Forelimb muscle (tissue), 1 donor: Measurements from ENCODE around the gene TMEM175. TPM values are rescaled to one million over a fixed set of nuclear protein-coding genes. Genes with fewer than 3 reads are reported as not detected.

Source experiments
- DNase-seq: peaks from one replicate; pipeline ENCODE4 v3.0.0-alpha.2; 2013; ENCODE audit warnings: low read depth
- polyA plus RNA-seq: library from polyadenylated mRNA; unstranded; fragments of 120-200 nt; gene quantifications from one replicate; pipeline ENCODE4 v1.2.1, GENCODE V29; 2013; ENCODE audit not compliant: insufficient read length

Gene TMEM175
- polyA plus RNA-seq, 1 donor: 18.8 TPM

- no peak for DNase-seq
Observed at GRCh38 chr4:898869-899555, 33.2 kb upstream of the TMEM175 start.

- DNase-seq: no peak
Observed at GRCh38 chr4:899556-899906, 32.7 kb upstream of the TMEM175 start.

DNA sequence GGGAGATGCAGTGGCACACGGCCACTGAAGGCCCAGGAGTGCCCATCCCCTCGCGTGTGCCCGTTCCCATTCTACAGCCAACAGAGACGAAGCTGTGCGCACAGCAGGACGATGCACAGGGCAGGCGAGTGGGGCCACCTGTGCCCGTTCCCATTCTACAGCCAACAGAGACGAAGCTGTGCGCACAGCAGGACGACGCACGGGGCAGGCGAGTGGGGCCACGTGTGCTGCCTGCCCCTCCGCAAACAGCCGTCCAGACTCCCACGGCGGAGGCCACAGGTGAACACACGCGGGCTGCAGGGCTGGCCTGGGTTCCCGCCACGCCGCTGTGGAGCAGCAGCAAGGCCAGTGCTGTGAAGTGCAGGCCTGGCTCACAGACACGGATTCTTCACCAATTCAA, 32.2 kb upstream of the TMEM175 start:
- DNase-seq: no peak

DNA sequence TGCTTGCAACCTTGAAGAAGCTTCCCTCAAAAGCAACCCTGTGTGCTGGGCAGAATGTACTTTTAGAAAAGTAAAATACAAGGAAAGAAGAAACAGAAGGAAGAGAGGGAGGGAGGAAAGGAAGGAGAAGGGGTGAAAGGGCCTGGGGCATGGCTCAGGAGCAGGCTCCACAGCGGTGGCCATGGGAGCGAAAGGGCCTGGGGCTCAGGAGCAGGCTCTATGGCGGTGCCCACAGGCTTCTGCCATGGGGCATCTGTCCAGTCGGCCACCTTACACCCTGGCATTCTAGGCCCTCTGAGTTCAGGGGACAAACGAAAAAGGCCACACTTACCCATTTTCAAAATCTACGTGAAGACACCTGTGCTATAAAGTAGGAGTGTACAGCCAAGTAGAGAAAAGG, 31.5 kb upstream of the TMEM175 start:
- no peak for DNase-seq

DNA sequence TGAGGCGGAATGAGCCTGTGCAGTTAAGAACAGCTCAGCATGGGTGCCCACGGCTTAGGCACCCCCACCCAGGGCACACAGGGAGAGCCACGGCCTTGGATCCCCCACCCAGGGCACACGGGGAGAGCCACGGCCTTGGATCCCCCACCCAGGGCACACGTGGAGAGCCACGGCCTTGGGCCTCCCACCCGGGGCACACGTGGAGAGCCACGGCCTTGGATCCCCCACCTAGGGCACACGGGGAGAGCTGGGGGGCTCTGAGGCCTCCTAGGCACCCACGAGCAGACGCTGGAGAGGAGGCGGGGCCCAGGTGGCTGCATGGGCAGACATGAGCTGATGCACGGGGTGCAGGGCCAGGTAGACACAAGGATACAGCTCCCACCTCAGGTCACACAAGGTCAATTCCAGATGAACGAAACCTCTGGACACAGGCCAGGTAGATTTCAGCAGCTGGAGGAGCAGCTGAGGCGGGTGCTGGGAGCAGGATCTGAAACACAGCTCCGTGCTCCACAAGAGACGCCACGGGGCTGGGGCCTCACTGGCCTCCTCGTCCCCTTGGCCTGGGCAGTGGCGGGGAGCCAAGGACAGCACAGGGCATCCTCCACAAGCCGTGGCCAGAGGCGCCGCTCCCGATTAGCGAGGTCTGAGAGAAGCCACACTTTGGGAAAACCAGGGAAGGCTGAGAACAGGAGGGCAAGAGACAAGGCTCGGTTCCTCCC, 30.9 kb upstream of the TMEM175 start:
- no peak for DNase-seq

DNA sequence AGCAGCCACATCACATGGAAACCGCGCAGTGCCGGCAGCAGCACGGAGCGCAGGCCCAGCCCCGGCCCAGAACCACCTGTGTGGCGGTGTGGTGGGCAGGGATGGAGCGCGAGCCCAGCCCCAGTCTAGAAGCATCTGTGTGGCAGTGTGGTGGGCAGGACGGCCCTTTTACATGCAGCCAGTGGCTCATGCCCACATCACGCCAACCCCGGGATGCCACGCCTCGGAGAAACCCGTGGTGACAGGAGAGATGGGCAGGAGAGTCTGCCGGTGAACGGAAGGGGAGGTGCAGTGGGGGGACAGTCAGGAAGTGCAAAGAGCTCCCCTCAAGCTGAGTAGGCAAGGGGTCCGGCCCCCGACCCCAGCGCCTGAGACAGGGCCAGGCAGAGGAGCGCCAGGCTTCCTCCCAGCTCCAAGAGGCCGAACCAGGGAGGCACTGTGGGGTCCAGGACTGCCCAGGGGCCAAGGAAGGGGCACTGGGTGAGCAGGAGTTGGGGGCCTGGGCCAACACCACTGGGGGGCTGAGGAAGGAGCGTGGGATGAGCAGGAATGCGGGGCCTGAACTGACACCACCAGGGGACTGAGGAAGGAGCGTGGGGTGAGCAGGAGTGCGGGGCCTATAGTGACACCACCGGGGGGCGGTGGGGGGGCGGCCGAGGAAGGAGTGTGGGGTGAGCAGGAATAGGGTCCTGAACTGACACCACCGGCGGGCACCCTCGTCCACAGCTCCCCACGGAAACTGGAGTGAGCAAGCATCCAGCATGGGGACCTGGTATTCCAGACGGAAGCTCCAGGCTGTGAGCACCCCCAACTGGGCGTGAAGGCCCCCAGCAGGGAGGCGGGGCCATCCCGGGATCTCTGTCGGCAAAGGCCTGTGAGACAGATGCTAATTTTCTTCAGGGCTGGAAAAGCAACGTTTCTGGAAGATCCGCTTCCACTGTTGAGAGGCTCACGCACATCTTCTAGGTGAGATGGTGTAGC, 28.9 kb upstream of the TMEM175 start:
- no peak for DNase-seq

- no peak for DNase-seq
Observed at GRCh38 chr4:905485-906338, 26.5 kb upstream of the TMEM175 start.

DNA sequence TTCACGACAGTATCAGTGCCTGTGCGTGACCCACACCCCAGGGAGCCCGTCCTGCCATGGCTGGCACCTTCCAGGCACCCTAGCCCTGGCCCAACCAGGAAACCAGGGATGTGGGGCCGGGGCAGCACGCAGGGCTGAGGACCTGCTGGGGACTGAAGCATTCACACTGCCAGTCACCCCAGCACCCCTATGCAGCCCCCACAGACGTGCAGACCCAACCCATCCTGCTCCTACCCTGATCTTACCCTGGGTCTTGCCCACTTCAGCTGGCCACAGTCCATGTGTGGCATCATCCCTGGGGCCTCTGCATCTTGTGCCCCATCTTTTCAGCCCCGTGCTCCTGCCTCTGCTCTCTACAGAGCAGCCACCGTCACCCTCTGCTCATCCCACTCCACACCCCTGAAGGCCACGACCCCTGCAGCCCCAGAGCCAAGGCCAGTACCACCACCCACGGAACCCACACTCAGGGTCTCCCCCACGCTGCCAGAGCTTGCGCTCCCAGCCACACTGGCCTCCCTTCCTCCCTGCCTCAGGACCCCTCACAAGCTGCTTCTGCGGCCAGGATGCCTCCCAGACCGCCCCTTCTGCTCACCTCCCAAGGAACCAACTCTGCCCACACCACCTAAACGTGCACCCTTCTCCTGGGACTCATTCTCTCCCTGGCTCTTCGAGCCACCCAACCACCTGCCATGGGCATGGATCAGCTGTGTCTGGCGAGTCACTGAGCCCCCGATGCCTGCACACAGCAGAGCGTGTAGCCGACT, 25.7 kb upstream of the TMEM175 start:
- no peak for DNase-seq

DNA sequence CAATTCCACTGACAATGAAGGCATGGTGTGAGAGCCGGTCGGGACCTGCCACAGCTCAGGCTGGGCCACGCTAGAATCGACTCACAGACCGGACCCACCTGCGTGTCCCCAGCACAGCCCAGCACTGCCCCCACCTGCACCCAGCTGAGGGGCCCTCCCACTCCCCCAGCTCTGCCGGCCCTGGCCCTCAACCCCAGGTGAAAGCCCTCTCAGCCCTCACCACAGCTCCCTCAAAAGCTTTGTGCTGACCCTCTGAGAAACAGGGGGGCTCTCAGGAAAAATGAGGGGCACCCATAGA, 25.2 kb upstream of the TMEM175 start:
- no peak for DNase-seq

DNA sequence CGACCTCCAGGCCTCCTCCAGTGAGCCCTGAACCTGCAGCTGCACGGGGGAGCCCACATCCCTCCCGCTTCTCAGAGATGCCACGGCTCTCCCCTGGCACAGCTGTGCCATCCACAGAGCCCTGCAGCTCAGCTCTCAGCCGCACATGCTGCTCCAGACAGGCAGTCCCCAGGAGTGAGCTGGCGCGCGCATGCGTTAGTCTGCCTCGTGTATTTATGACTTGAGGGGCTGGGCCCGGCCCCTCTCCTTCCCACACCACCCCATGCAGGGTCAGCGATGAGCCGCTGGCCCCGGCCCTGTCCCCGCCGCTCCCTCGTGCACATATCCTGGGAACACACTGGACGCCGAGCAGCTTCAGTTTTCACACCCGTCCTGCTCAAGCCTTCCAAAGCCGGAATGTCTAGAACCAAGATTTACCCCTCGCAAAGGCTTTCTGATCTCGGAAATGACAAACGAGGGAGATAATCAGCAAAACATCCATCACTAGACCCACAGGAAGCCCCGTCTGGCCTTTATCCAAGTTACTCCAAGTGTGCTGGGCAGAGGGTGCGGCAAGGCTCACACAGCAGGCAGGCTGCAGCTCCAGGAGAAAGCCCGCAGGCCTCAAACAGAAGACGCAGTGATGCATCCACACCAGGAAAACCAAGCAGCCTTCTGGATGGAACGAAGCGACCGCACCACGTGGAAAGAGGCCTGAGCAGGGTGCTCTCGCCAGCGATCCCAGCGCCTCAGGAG, 24.4 kb upstream of the TMEM175 start:
- no peak for DNase-seq

DNA sequence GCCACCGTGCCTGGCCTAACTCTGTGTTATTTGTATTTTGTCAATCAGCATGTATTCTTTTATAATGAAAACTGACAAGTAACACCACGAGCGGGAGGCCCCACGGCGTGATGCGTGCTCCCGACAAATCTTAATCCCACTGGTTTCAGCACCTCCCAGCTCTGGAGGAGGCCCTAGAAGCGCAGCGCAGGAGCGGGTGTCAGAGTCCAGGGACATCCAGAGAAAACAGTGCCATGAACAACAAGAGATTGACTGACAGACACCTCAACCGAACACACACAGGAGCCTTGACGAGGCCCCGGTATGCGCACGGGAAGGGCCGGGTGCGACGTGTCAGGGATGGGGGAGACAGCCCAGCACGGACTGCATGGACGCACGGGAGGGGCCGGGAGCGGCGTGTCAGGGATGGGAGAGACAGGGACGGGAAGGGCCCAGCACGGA, 23.1 kb upstream of the TMEM175 start:
- DNase-seq: no peak

- DNase-seq: no peak
Observed at GRCh38 chr4:909821-910220, 22.4 kb upstream of the TMEM175 start.

DNA sequence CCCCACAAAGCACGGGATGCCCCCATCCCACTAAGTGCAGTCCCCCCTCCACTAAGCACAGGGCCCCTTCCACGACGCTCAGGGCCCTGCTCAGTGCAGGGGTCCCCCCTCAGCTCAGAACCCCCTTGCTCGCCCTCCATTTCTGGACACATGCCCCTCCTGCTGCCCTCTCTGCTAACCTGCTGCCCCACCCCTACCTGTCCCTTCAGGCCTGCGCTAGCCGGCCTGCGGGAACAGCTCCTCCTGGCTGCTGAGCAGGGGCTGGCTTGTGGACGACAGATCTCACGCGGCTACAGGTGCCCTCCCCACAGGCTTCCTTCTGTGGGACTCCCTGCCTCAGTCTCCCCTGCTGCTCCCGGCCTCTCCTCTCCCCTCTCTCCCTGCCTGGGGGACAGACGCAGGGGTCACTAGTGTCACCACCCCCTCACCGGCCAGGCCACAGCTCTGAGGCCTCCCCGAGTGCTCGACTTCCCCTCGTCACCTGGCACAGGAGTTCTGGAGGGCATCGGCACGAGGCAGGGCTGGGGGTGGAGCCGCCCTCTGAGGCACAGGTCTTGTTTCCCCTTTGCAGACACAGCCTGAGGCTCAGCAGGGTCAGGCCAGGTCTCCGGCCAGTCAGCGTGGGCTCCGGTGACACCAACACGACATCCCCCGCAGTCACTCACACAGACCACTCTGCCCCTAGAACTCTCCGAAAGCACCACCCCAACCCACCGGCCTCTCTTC, 21.7 kb upstream of the TMEM175 start:
- no peak for DNase-seq

DNA sequence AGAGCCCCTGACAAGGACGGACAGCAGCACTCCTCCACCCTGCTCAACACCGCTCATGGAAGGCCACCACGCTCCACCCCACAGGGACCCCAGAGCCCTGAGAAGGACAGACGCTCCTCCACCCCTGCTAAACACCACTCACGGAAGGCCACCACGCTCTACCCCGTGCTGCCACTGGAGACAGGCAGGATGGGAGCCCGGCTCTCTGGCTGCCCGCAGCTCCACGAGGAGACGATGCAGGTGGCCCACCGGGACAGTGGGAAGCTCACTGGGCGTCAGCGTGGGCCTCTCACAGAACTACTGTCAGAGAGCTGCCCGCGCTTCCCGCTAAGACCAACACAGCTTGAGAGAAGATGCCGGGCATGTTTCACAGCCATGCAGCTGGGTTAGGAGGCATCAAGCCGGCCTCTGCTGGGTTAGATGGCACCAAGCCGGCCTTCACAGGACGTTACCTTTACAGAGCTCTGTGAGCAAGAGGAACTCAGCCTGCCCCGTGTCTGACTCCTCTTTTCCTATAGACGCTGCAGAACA, 21.0 kb upstream of the TMEM175 start:
- no peak for DNase-seq

- DNase-seq: no peak
Observed at GRCh38 chr4:911871-912490, 20.3 kb upstream of the TMEM175 start.

DNA sequence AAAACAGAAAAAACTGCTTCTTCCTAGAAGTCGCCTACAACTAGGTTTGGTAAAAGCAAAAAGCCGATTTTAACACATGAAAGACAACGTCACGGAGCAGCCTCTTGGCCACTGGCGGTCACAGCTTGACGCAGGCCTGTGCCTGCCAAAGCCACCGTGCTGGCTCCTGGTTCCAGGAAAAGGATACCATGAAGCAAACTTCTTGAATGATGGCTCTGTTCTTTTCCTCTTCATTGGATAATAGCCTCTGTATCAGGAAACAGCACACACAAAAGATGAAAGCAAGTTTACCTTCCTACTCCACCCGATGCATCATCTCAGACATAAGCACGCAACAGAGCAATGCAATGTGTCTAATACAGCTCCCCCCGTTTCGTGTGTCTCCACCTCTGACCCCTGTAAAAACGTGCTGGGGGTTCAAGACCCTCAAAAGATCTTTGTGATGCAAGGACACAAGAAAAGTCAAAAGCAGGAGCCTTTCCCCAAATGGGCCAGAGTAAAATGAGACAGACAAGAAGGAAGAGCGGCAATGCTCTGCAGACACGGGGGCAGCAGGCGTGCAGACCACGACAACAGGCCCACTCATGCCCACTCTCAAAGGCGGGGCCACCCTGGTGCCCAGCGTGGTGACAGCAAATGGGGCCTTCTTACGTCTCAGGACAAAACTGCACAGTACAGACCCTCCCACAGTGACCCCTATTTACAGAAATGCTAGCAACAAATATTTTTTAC, 19.5 kb upstream of the TMEM175 start:
- DNase-seq: no peak

GRCh38 chr4:913280-913618, 19.0 kb upstream of the TMEM175 start:
- DNase-seq: no peak

DNA sequence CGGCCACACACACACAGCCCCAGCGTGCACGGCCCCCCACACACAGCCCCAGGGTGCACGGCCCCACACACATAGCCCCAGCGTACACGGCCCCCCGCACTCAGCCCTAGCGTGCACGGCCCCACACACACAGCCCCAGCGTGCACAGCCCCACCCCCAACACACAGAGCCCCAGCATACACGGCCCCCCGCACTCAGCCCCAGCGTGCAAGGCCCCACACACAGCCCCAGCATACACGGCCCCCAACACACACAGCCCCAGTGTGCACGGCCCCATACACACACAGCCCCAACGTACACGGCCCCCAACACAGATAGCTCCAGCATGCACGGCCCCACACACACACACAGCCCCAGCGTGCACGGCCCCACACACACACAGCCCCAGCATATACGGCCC, 17.7 kb upstream of the TMEM175 start:
- DNase-seq: no peak
